Raji (cell line): ENCODE measurements around the gene CCNQ.

Source experiments
- POLR2A ChIP-seq: IDR thresholded peaks from 2 replicates; pipeline ENCODE4 v1.6.1; 2011; ENCODE audit warnings: low read depth, low read length, control low read depth; ENCODE audit not compliant: insufficient read depth

Gene CCNQ

DNA sequence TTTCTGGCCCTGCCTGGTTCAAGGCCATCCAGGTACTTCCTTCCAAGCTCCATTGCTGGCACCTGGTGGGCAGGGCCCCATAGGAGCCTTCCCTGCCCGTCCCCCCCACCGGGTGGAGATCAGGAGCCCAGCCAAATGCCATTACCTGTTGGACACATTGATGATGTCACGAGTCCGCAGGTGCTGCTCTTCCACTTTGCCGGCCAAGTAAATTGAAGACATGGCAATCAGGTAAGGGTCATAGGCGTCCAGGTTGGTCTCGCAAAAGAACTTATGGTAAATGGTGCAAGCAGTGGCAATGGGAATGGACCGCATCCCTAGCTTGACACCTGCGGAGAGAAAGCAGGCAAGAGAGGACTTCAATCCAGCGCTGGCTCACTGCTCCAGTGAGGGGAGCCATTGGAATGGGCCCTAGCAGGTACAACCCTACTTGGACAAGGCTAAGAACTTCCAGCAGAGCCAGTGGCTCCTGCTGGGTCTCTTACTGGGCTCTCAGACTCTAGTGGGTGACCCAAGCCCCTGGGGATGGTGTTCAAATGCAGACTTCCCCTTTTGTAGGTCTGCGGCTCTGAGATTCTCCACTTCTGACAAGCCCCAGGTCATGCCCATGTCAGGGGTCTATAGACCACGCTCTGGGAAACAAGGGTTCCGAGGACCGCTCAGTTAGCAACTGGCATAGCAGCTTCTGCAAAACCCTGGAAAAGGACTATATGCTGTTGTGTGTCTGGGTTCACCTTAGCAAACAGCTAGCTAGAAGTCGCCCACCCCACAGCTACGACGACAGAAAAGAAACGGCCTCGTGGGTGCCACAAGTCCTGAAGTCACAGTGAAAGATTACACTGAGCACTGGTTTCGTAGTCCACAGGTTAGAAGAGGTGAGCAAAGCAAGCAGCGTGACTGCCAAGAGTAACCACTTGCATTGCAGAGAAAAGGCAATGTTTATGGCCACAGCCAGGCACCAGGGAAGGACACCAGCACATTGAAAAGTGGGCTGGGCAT is 2.8 kb downstream of the CCNQ start:
- TF ChIP-seq POLR2A = no peak

DNA sequence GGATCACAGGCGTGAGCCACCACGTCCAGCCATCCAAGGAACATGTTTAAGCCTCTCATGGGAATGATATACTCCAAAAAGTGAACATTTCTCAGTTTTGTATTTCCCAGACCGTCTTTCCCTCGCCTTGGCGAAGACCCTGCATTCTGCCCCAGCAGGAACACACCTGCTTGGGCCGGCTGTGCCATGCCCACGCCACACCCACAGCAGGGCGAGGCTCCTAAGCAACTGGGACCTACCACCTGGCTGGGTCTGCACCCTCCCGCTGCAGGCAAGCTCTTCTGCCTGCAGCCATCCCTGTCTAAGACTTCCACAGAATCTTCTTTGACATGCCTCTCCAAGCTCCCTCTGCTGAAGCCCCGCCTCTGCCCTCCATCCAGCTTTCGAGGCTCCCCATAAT is 3.6 kb downstream of the CCNQ start:
- no peak for TF ChIP-seq POLR2A

DNA sequence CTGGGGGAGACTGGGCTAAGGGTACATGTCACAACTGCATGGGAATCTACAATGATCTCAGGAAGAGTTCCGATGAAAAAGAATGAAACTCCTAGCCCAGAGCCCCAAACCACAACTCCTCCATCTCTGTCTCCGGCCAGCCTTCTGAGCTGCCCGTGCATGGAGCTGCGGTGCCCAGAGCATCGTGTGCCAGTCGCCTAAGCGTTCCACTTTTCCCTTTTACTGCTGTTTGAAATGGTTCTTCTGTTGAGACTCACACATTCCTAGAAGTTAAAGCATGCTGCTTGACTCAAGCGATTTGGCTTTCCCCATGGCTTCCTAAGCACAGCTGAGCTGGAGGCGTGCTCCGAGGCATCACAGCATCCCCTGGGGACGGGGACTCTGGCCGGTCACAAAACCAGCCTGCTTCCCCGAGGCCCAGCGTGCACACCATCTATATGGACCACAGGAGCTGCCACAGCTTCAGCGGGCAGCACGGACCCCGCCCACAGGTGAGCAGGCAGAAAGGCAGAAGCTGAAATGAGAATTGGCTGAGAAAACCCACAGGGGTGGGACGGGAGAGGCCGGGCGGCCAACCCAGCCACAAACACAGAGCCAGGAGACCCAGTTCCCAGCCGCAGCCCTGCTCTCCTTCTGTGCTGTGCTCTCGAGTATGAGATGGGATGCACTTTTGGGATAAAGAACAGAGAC is 5.0 kb downstream of the CCNQ start:
- no peak for TF ChIP-seq POLR2A

DNA sequence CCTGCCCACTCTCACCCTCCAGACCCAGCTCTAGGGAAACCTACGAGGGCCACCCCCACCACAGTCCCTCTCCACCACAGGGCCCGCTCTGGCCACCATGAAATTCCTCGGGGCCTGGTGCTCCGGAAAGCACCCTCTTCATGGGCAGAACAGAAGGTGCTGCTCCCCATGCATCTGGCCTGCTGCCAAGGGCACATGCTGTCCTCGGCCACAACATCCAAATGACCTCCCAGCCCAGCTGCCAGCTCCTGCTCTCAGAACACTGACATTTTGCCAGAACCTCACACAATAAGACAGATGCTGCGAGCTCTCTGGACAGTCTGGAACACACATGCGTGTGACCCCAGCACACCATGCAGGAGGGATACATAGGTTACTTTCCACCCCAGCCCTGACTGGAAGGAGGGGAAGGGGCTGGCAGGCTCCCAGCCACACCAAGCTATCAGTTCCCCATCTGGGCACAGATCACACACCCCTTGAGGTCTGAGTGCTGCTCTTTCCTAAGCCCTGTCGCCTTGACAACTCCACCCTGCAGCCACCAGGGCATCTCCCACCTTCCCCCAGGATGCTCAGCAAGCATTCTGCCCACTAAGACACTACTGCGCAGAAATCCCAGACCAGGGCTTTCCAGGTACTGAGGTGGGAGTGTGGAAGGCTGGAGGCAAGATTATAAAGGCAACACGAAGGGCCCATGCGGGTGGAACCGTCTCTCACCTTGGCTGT is 5.8 kb downstream of the CCNQ start:
- no peak for TF ChIP-seq POLR2A

DNA sequence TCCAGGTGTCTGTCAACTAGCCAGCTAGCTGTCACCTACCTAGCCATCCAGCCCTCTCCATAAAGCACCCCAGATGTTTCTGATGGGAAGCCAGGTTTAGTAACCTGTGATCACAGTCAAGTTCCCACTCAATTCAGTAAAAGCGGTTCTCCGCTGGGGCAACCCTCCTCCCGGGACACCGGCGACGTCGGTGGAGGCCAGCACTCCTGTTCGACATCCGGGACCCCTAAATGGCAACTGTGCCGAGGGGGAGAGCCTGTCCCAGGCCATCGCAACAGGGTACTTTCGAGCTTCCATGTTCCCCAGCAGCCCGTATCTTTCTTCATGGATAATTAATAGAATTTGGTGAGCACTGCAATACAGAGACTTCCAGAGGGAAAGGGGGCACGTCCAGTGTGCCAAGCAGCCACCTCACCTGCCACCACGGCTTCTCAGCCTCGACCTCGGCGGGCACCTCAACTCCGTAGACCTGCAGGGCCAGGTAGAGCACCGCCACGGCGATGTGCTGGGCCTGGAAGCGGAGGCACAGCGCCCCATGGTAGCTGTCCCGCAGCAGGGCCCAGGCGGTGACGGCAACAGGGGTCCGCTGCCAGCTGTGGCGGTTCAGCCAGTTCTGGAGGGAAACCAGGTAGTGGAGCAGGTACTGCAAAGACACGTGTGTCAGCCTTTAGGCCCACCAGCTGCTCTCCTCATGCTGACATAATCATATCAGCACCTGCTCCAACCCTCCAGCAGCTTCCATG is 6.7 kb downstream of the CCNQ start:
- no peak for TF ChIP-seq POLR2A

DNA sequence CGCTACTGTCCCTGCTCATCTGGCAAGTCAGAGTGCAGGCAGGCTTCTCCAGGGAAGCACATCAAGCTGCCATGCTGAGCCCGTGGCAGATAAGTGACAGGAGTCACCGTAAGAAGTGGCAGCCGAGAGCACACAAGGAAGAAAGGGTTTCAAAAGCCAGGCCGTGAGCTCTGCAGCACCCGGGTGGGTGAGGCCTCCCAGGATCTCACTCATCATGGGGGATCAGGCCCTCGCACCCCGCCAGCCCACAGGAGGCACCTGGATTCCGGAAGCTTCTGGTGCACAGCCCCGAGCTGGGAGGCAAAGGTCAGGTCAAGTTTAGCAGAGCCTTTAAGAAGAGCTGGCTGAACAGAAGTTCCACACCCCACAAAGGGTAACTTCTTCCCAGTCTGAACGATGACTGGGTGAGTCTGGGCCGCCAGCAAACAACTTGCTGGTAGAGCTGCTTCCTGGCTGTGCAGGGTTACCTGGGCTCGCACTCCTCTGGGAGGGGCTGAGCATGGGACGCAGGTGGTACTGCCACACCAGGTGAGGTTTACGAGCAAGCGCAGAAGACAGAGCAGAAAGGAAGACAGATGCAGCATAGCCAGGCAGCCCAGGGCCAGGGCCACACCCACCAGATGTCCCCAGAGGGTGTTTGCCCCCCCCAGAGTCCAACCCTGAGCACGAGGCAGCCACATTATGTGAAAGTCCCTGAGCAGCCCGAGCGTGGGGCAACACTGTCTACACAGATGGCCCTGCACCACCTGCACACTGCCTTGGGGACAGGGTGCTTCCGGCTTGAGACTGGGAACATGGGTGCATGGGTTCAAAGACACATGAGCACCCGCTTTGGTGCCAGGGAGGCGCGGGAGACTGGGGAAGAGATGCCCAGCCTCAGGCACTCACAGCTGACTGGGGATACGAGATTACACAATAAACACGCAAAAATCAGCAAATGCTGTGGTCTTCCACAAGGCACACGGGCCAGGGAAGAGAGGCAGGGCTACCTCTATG is 7.7 kb downstream of the CCNQ start:
- TF ChIP-seq POLR2A = no peak

DNA sequence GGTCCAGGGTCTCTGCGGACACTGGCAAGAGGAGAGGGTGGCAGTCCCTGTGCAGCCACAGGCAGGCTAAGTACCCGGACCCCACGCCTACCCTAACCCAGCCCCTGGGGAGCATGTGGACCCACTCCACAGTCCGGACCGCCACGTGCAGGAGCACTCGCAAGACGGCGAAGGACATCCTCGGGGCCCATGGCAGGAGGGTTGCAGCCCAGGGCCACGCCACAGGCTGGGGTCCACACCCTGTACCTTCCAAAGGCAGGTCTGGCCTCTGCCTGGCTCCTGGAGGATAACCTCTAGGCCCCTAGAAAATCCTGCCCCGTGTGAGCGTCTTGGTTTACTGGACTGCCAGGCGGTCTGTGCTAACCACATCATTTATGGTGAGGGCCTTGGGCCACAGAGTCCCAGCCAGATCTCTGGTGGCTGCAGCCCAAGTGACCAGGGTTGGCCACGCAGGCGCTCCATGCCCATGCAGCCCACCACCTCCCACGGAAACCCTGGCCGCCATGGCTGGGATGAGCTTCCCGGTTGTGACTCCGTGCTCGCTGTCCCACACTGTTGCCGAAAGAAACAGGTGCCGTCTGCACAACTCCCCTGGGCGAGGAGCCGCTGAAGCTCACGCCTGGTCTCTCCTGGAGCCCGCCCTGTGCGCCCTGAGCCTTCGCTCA is 10.0 kb downstream of the CCNQ start:
- TF ChIP-seq POLR2A = no peak

DNA sequence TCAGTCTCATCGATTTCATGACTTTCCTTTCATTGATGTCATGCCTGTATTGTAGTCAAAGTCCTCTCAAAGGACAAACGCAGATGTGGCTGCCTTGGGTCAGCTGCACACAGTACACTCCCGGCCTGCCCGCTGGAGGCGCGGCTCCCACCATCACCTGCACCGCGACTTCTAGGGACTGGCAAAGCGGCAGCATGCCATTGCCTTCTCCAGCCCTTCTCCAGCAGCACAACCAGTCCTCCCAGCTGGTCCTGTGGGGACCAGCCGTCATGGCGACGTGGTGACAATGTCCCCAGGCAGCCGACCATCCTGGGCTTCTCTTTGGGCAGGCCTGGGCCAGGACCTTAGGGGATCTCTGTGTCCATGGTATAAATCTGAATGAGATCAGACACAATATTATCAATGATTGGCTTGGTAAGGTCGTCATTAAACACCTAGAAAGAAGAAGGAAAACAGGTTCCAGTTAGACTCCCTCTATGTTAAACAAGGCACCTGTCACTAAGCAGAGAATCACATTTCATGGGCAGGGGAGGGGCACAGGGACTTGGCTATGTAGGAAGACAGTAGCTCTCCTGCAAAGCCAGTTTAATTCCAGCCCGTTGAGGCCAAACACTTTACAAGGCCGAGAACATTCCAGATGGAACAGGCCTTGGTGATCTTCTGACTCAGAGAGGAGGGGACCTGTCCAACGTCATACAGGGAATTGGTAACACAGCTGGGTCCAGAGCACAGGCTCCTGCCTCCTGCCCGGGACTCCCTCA is 10.7 kb downstream of the CCNQ start:
- TF ChIP-seq POLR2A = no peak

DNA sequence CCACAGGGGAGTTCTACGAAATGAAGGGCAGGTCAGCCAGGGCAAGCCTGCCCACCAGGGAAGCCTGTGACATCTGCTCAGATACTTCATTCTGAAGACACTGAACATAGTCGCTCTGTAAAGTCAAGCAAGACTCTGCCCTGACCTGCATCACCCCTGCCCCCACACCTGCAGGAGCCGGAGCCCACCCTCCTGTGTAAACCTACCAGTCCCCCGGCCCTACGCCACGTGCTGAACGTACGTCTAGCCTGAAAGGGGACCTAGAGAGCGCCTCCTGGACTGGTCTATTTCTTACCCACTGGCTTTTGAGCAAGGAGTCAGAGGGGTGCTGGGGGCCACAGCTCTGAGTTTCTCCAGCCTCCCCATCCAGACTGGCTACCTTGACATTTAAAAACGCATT is 11.6 kb downstream of the CCNQ start:
- TF ChIP-seq POLR2A = no peak

DNA sequence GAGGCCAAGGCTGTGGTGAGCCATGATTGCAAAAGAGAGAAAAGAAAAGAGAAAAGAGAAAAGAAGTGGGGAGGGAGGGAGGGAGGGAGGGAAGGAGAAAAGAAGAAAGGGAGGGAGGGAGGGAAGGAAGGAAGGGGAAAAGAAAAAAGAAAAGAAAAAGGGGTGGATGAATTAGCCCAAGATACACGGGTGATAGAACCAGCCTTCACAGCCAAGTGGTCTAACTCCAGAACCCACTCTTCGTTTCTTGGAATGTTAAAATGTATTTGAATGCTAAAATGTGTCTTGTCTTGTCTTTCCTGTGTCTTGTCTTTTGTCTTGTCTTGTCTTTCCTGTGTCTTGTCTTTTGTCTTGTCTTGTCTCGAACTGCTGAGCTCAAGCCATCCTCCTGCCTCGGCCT is 13.1 kb downstream of the CCNQ start:
- no peak for TF ChIP-seq POLR2A

DNA sequence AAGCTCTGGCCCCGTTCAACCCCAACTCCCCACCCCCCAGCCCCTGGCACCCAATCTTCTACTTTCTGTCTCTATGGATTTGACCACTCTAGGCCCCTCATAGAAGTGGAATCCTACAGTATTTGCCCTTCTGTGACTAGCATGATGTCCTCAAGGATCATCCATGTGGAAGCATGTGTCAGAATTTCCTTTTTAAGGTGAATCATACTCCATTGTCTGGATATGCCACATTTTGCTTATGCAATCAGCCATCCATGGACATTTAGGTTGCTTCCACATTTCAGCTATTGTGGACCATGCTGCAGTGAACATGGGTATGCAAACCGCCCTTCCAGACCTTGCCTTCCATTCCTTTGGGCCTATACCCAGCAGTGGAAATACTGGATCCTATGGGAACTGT is 15.5 kb downstream of the CCNQ start:
- no peak for TF ChIP-seq POLR2A

DNA sequence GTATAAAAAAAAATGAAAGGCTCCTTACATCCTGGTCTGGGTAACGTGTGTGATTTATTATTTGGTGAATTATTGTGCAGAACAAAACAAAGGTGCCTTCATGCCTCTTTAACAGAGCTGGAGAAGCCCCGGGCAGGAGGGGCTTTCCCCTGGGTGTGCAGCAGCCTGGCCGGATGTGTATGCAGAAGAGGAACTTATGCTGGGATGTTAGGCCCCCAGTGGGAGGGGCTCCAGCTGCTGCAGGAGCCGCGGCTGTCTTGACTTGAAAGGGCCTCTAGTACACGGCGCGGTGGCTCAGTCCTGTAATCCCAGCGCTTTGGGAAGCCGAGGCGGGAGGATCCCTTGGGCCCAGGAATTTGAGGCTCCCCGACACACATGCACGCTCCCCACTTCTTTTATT is 16.0 kb downstream of the CCNQ start:
- TF ChIP-seq POLR2A = no peak

DNA sequence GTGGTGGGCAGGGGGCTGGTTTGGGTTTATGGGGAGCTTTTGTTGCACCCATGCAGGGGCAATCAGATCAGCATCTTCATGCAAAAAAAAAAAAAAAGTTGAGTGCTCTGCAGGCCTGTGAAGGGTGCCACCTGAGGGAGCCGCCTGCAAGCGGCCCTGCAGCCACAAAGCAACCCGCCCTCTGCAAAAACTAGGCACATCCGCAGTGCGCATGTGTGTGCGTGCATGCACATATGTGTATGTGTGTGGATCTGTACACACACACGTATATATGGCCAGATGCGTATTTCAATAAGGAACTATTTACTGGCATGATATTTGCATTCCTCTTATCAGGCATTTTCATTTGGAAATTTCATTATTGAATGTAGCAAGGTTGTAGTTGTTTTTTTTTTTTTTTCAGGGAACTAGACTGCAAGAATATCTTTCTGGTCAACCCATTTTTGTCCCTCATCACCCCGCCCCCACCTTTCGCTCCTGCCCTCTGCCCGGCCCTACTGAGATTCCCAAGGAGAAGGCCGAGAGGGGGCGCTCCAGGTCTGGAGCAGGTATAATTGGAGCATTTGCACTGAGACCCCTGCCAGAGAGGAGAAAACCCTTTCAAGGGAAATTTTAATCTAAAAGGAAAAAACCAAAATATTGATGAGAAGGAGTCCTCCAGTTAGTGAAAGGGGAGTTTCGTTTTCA is 18.1 kb downstream of the CCNQ start:
- no peak for TF ChIP-seq POLR2A
